Non-pigmented ciliary epithelial cell (primary cell): ENCODE data around the gene ARMC6.

Experiments
- DNase-seq: peaks from one replicate; pipeline ENCODE4 v3.0.0-alpha.2; 2010; ENCODE audit warnings: low read depth

The ARMC6 gene

DNA sequence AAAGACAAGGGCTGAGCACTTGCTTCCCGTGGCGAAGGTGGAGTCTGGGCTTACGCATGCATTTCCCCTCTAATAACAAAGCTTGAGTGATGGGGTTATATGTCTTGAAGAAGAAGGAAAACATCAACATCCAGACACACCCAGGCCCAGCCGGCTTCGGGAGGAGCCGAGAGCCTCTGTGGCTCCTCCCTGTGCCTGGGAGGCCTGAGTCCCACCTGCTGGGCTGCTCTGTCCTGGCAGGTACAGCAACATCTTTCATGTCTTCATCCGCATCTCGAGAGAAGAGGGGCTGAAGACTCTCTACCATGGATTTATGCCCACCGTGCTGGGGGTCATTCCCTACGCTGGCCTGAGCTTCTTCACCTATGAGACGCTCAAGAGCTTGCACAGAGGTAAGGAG is 74.3 kb downstream of the ARMC6 start:
- no peak for DNase-seq
